ENCODE data around the gene NDUFB10. TPM values are rescaled to one million over a fixed set of nuclear protein-coding genes. Genes with fewer than 3 reads are reported as not detected.
"Not testable (repeated sequence)": the region's sequence is repeated elsewhere in the genome, so short reads cannot be mapped to it uniquely, and the experiment has no call there.

The NDUFB10 gene
- total and polyA plus RNA-seq, 7 experiments from 2014 or later = 40.0 to 180 (median 72.9) TPM

- DNase-seq (no peak), ATAC-seq (no peak)
- Mint-ChIP-seq H3K27me3 (peaks cover 42 to 71% (median 59%) of the 10 kb centered on the region in 5 donors), H3K36me3 (peaks cover 0 to 5% (median 0%) of the 10 kb centered on the region in 5 donors), H3K9me3 (no peaks in the 10 kb centered on the region), H3K4me3 (peak within 1 kb of the TSS in 1 of 10 donors; percentile 53), H3K4me1 (peaks cover 0 to 10% (median 5%) of the 10 kb centered on the region in 7 donors), H3K27ac (no peak within 1 kb of the TSS)
- H3K9me3 ChIP-seq (ENCODE audit: control insufficient read depth in 2 of 3, low read length in 3 of 3) = no peaks in the 10 kb centered on the region
- H3K4me1 ChIP-seq (ENCODE audit: control insufficient read depth in 2 of 2, insufficient read depth in 2 of 2, low read length in 2 of 2) = no peaks in the 10 kb centered on the region
- intact Hi-C loops (cut with micrococcal nuclease) = loop anchor here in 1 of 2 donors (5.0 kb wide), 1 partner anchor 41 kb away; no protein-coding TSS in a partner anchor
- peaks cover 2 to 4% of the 10 kb centered on the region in 2 donors for H3K27me3 ChIP-seq (ENCODE audit: control insufficient read depth in 2 of 2, insufficient read depth in 2 of 2, low read length in 2 of 2)
- POLR2A ChIA-PET = no interaction called here
- no peak within 1 kb of the TSS for H3K4me3 ChIP-seq (ENCODE audit: low read length)
- H3K36me3 ChIP-seq (ENCODE audit: control insufficient read depth in 2 of 3, insufficient read depth in 3 of 3, low read length in 3 of 3) = no peaks in the 10 kb centered on the region
- CTCF ChIA-PET = no interaction called here
- no peak within 1 kb of the TSS for H3K27ac ChIP-seq (ENCODE audit: low read depth, low read length)
These were observed 40.7 kb upstream of the NDUFB10 start, which contains the start of gene HS3ST6 for GRCh38 chr16:1918351-1919326. Gene HS3ST6 (minus strand): TSS chr16:1918415. CDS start chr16:1918323, 92 bp downstream.

GRCh38 chr16:1919327-1919998, 39.9 kb upstream of the NDUFB10 start:
- peaks cover 0 to 10% (median 5%) of the 10 kb centered on the region in 7 donors for H3K4me1 Mint-ChIP-seq
- ChIA-PET POLR2A (no interaction called here), CTCF (no interaction called here)
- DNase-seq (no peak), ATAC-seq (no peak)
- Histone ChIP-seq H3K4me1 (ENCODE audit: control insufficient read depth in 2 of 2, insufficient read depth in 2 of 2, low read length in 2 of 2) (no peaks in the 10 kb centered on the region), H3K9me3 (ENCODE audit: control insufficient read depth in 2 of 3, low read length in 3 of 3) (no peaks in the 10 kb centered on the region), H3K27ac (ENCODE audit: low read depth, low read length) (no peak overlapping the region), H3K4me3 (ENCODE audit: low read length) (no peak overlapping the region), H3K27me3 (ENCODE audit: control insufficient read depth in 2 of 2, insufficient read depth in 2 of 2, low read length in 2 of 2) (peaks cover 2 to 4% of the 10 kb centered on the region in 2 donors), H3K36me3 (ENCODE audit: control insufficient read depth in 2 of 3, insufficient read depth in 3 of 3, low read length in 3 of 3) (no peaks in the 10 kb centered on the region)
- H3K36me3 Mint-ChIP-seq = peaks cover 0 to 5% (median 0%) of the 10 kb centered on the region in 5 donors
- peaks cover 42 to 78% (median 56%) of the 10 kb centered on the region in 5 donors for H3K27me3 Mint-ChIP-seq
- H3K4me3 Mint-ChIP-seq = no peak overlapping the region
- no peak overlapping the region for H3K27ac Mint-ChIP-seq
- intact Hi-C loops (cut with micrococcal nuclease) = loop anchor here in 1 of 2 donors (5.0 kb wide), 1 partner anchor 42 kb away; no protein-coding TSS in a partner anchor
- no peaks in the 10 kb centered on the region for H3K9me3 Mint-ChIP-seq

GRCh38 chr16:1920122-1920521, 39.2 kb upstream of the NDUFB10 start:
- CTCF ChIA-PET = not testable (repeated sequence)
- intact Hi-C loops (cut with micrococcal nuclease) = loop anchor here in 1 of 2 donors (10.0 kb wide), 1 partner anchor 395 kb away; no protein-coding TSS in a partner anchor

GRCh38 chr16:1920727-1921171, 38.6 kb upstream of the NDUFB10 start:
- POLR2A ChIA-PET = no interaction called here
- H3K4me1 Mint-ChIP-seq = peaks cover 0 to 10% (median 3%) of the 10 kb centered on the region in 7 donors
- DNase-seq (no peak), ATAC-seq (no peak)
- no peak overlapping the region for H3K4me3 Mint-ChIP-seq
- CTCF ChIA-PET = interaction anchor here (0.5 kb wide), 1 partner anchor 222 kb away, joined by 7 read pairs; no protein-coding TSS in a partner anchor
- Histone ChIP-seq H3K36me3 (ENCODE audit: control insufficient read depth in 2 of 3, insufficient read depth in 3 of 3, low read length in 3 of 3) (no peaks in the 10 kb centered on the region), H3K27me3 (ENCODE audit: control insufficient read depth in 2 of 2, insufficient read depth in 2 of 2, low read length in 2 of 2) (peaks cover 2 to 4% of the 10 kb centered on the region in 2 donors), H3K27ac (ENCODE audit: low read depth, low read length) (no peak overlapping the region), H3K4me3 (ENCODE audit: low read length) (no peak overlapping the region), H3K9me3 (ENCODE audit: control insufficient read depth in 2 of 3, low read length in 3 of 3) (no peaks in the 10 kb centered on the region), H3K4me1 (ENCODE audit: control insufficient read depth in 2 of 2, insufficient read depth in 2 of 2, low read length in 2 of 2) (no peaks in the 10 kb centered on the region)
- no peaks in the 10 kb centered on the region for H3K9me3 Mint-ChIP-seq
- intact Hi-C loops (cut with micrococcal nuclease) = loop anchor here in 1 of 2 donors (10.0 kb wide), 1 partner anchor 396 kb away; no protein-coding TSS in a partner anchor
- H3K36me3 Mint-ChIP-seq = peaks cover 0 to 5% (median 0%) of the 10 kb centered on the region in 5 donors
- H3K27me3 Mint-ChIP-seq = peaks cover 42 to 74% (median 50%) of the 10 kb centered on the region in 5 donors
- no peak overlapping the region for H3K27ac Mint-ChIP-seq

More at GRCh38 chr16:1920122-1920521, 39.2 kb upstream of the NDUFB10 start:
- ATAC-seq; H3K27ac Mint-ChIP-seq; H3K27ac ChIP-seq (ENCODE audit: low read depth, low read length); H3K36me3 ChIP-seq (ENCODE audit: control insufficient read depth in 2 of 3, insufficient read depth in 3 of 3, low read length in 3 of 3); H3K9me3 ChIP-seq (ENCODE audit: control insufficient read depth in 2 of 3, low read length in 3 of 3); H3K4me3 Mint-ChIP-seq; H3K4me1 ChIP-seq (ENCODE audit: control insufficient read depth in 2 of 2, insufficient read depth in 2 of 2, low read length in 2 of 2); H3K9me3 Mint-ChIP-seq; POLR2A ChIA-PET; H3K4me1 Mint-ChIP-seq; DNase-seq; H3K36me3 Mint-ChIP-seq; H3K4me3 ChIP-seq (ENCODE audit: low read length); H3K27me3 ChIP-seq (ENCODE audit: control insufficient read depth in 2 of 2, insufficient read depth in 2 of 2, low read length in 2 of 2): not testable (repeated sequence)
- H3K27me3 Mint-ChIP-seq = peaks cover 42 to 80% (median 56%) of the 10 kb centered on the region in 5 donors

- H3K27me3 Mint-ChIP-seq = peaks cover 27 to 58% (median 35%) of the 10 kb centered on the region in 5 donors
- no peak overlapping the region for H3K27ac ChIP-seq (ENCODE audit: low read depth, low read length)
- CTCF ChIA-PET = interaction anchor here (0.7 kb wide), 1 partner anchor 491 kb away, joined by 3 read pairs; no protein-coding TSS in a partner anchor
- H3K9me3 Mint-ChIP-seq = no peaks in the 10 kb centered on the region
- no peaks in the 10 kb centered on the region for H3K36me3 ChIP-seq (ENCODE audit: control insufficient read depth in 2 of 3, insufficient read depth in 3 of 3, low read length in 3 of 3)
- no peak for ATAC-seq
- H3K4me1 Mint-ChIP-seq = peaks cover 0 to 9% (median 3%) of the 10 kb centered on the region in 7 donors
- H3K4me3 Mint-ChIP-seq = no peak overlapping the region
- POLR2A ChIA-PET = interaction anchor here (0.7 kb wide), 1 partner anchor 25 kb away, joined by 3 read pairs; no protein-coding TSS in a partner anchor
- peaks cover 2 to 4% of the 10 kb centered on the region in 2 donors for H3K27me3 ChIP-seq (ENCODE audit: control insufficient read depth in 2 of 2, insufficient read depth in 2 of 2, low read length in 2 of 2)
- H3K27ac Mint-ChIP-seq = peak overlapping the region in 1 of 9 donors; percentile 48
- H3K4me3 ChIP-seq (ENCODE audit: low read length) = no peak overlapping the region
- intact Hi-C loops (cut with micrococcal nuclease) = loop anchor here in 1 of 2 donors (10.0 kb wide), 1 partner anchor 398 kb away; no protein-coding TSS in a partner anchor
- peaks cover 0 to 5% (median 0%) of the 10 kb centered on the region in 5 donors for H3K36me3 Mint-ChIP-seq
- DNase-seq = no peak
- no peaks in the 10 kb centered on the region for H3K9me3 ChIP-seq (ENCODE audit: control insufficient read depth in 2 of 3, low read length in 3 of 3)
- no peaks in the 10 kb centered on the region for H3K4me1 ChIP-seq (ENCODE audit: control insufficient read depth in 2 of 2, insufficient read depth in 2 of 2, low read length in 2 of 2)
These were observed 37.0 kb upstream of the NDUFB10 start for GRCh38 chr16:1922357-1922756.

Measured in naive thymus-derived CD4-positive, alpha-beta T cell (primary cell).